CD14-positive monocyte (primary cell): Measurements from ENCODE around the gene MPP2. TPM values are rescaled to one million over a fixed set of nuclear protein-coding genes. Genes with fewer than 3 reads are reported as not detected.

Source experiments
- DNase-seq, 3 donors: peaks; one replicate each; pipeline ENCODE4 v3.0.0-alpha.2; 2011 to 2022
- H2AFZ ChIP-seq: 2 replicates; pipeline ENCODE4 v1.6.0; 2012; ENCODE audit warnings: mild to moderate bottlenecking, low read depth, low read length, inconsistent platforms; ENCODE audit not compliant: insufficient read depth, poor library complexity, severe bottlenecking
- H3K27ac ChIP-seq, 2 donors: 1 replicate in 1 of 2; 2 replicates in 1 of 2; pipeline ENCODE4 v1.5.1; 2012 to 2013; ENCODE audit warnings: low read length in 2 of 2, control low read depth in 1 of 2, inconsistent platforms in 1 of 2, low read depth in 1 of 2, mild to moderate bottlenecking in 1 of 2
- H3K27me3 ChIP-seq, 2 donors: one replicate each; pipeline versions ENCODE4 v1.6.0 to v1.6.1; 2011 to 2013; ENCODE audit warnings: low read length in 2 of 2; ENCODE audit not compliant: control insufficient read depth in 2 of 2, insufficient read depth in 2 of 2
- H3K36me3 ChIP-seq, 2 donors: replicated peaks in 1 of 2; 1 replicate in 1 of 2; 2 replicates in 1 of 2; pipeline versions ENCODE4 v1.5.1 to v1.6.1; 2012 to 2013; ENCODE audit warnings: low read length in 2 of 2, control low read depth in 1 of 2, inconsistent platforms in 1 of 2, mild to moderate bottlenecking in 1 of 2; ENCODE audit not compliant: insufficient read depth in 2 of 2, control insufficient read depth in 1 of 2
- H3K4me1 ChIP-seq, 2 donors: 1 replicate in 1 of 2; 2 replicates in 1 of 2; pipeline versions ENCODE4 v1.5.1 to v1.6.1; 2012 to 2013; ENCODE audit warnings: low read length in 2 of 2, control low read depth in 1 of 2, inconsistent platforms in 1 of 2, mild to moderate bottlenecking in 1 of 2, moderate library complexity in 1 of 2; ENCODE audit not compliant: insufficient read depth in 2 of 2, control insufficient read depth in 1 of 2
- H3K4me2 ChIP-seq: replicated peaks from 2 replicates; pipeline ENCODE3; 2012; ENCODE audit warnings: low read length, moderate library complexity, mild to moderate bottlenecking; ENCODE audit not compliant: poor library complexity, severe bottlenecking; ENCODE audit errors: extremely low read depth
- H3K4me3 ChIP-seq, 3 experiments: fragments of 200-600 bp in 1 of 3; sonication (generic) in 1 of 3; replicated peaks in 1 of 3; 1 replicate in 2 of 3; 2 replicates in 1 of 3; pipeline ENCODE4 v1.5.1; 2011 to 2013; ENCODE audit warnings: low read length in 3 of 3, mild to moderate bottlenecking in 3 of 3, control low read depth in 2 of 3, low read depth in 2 of 3, inconsistent platforms in 1 of 3, moderate library complexity in 1 of 3
- H3K79me2 ChIP-seq: 2 replicates; pipeline ENCODE4 v1.6.0; 2012; ENCODE audit warnings: mild to moderate bottlenecking, control low read depth, inconsistent platforms, low read length, moderate library complexity; ENCODE audit not compliant: insufficient read depth
- H3K9ac ChIP-seq: 2 replicates; pipeline ENCODE4 v1.6.0; 2017; ENCODE audit warnings: low read length, mild to moderate bottlenecking; ENCODE audit not compliant: insufficient read depth, poor library complexity, severe bottlenecking
- H3K9me3 ChIP-seq, 2 donors: replicated peaks in 1 of 2; 1 replicate in 1 of 2; 2 replicates in 1 of 2; pipeline versions ENCODE4 v1.5.1 to v1.6.1; 2012 to 2013; ENCODE audit warnings: low read length in 2 of 2, control low read depth in 1 of 2; ENCODE audit not compliant: control insufficient read depth in 1 of 2, insufficient read depth in 1 of 2
- H4K20me1 ChIP-seq: 2 replicates; pipeline ENCODE4 v1.6.0; 2012; ENCODE audit warnings: mild to moderate bottlenecking, low read length, control low read depth, moderate library complexity; ENCODE audit not compliant: insufficient read depth
- H3K27ac Mint-ChIP-seq, 7 donors: one replicate each; pipeline ENCODE4 v1.8.0; 2020; ENCODE audit warnings: mild to moderate bottlenecking in 7 of 7, mixed read lengths in 7 of 7, moderate library complexity in 6 of 7, inconsistent platforms in 2 of 7
- H3K27me3 Mint-ChIP-seq, 3 donors: one replicate each; pipeline ENCODE4 v1.8.0; 2021 to 2022; ENCODE audit warnings: low read depth in 3 of 3, mild to moderate bottlenecking in 3 of 3, mixed read lengths in 3 of 3, moderate library complexity in 3 of 3, inconsistent platforms in 1 of 3
- H3K36me3 Mint-ChIP-seq, 2 donors: one replicate each; pipeline ENCODE4 v1.8.0; 2020; ENCODE audit warnings: mixed read lengths in 2 of 2, inconsistent platforms in 1 of 2, mild to moderate bottlenecking in 1 of 2
- H3K4me1 Mint-ChIP-seq: one replicate; pipeline ENCODE4 v1.8.0; 2020; ENCODE audit warnings: mild to moderate bottlenecking, mixed read lengths
- H3K4me3 Mint-ChIP-seq, 2 donors: one replicate each; pipeline ENCODE4 v1.8.0; 2020; ENCODE audit warnings: mild to moderate bottlenecking in 2 of 2, mixed read lengths in 2 of 2, moderate library complexity in 1 of 2
- H3K9me3 Mint-ChIP-seq, 7 donors: one replicate each; pipeline ENCODE4 v1.8.0; 2020 to 2022; ENCODE audit warnings: mixed read lengths in 7 of 7, mild to moderate bottlenecking in 6 of 7, moderate library complexity in 6 of 7, inconsistent platforms in 2 of 7
- WGBS: methylation state at CpG from one replicate; pipeline ENCODE4 v1.1.5; 2013; ENCODE audit warnings: missing lambda C conversion rate; ENCODE audit not compliant: insufficient coverage; 5-methylcytosine and 5-hydroxymethylcytosine counted together
- intact Hi-C, 2 donors: fragments of 100-400 bp; cut with micrococcal nuclease; formaldehyde crosslinking; loops; one replicate each; pipeline versions ENCODE4 v1.15.0 to v1.15.1; 2023
- polyA plus RNA-seq, 3 donors: library from polyadenylated mRNA; depleted of rRNA in 1 of 3; unstranded in 2 of 3; stranded (reverse) in 1 of 3; fragments of 300-500 nt in 2 of 3; fragments of >200 nt in 1 of 3; fragmentation: Illumina TruSeq in 2 of 3; gene quantifications; 1 replicate in 2 of 3; 2 replicates in 1 of 3; pipeline ENCODE4 v1.2.3, GENCODE V29; 2012 to 2021
- TF ChIP-seq, protein P1 (sequence below): fragments of 200-600 bp; IDR thresholded peaks from one replicate; pipeline ENCODE4 v1.8.0; 2022; ENCODE audit warnings: antibody characterized with exemption, mild to moderate bottlenecking

MPP2 gene
- polyA plus RNA-seq, 3 donors: not detected

GRCh38 chr17:43841282-43841681, 66.1 kb downstream of the MPP2 start:
- Histone ChIP-seq H4K20me1 (no peaks in the 10 kb centered on the region), H3K9me3 (no peaks in the 10 kb centered on the region), H3K9ac (no peak overlapping the region), H2AFZ (no peak overlapping the region), H3K27me3 (no peaks in the 10 kb centered on the region), H3K36me3 (no peaks in the 10 kb centered on the region), H3K4me1 (peaks cover 0 to 3% of the 10 kb centered on the region in 2 donors), H3K4me2 (no peak overlapping the region), H3K79me2 (no peaks in the 10 kb centered on the region), H3K4me3 (no peak overlapping the region), H3K27ac (no peak overlapping the region)
- TF ChIP-seq, protein P1, sequence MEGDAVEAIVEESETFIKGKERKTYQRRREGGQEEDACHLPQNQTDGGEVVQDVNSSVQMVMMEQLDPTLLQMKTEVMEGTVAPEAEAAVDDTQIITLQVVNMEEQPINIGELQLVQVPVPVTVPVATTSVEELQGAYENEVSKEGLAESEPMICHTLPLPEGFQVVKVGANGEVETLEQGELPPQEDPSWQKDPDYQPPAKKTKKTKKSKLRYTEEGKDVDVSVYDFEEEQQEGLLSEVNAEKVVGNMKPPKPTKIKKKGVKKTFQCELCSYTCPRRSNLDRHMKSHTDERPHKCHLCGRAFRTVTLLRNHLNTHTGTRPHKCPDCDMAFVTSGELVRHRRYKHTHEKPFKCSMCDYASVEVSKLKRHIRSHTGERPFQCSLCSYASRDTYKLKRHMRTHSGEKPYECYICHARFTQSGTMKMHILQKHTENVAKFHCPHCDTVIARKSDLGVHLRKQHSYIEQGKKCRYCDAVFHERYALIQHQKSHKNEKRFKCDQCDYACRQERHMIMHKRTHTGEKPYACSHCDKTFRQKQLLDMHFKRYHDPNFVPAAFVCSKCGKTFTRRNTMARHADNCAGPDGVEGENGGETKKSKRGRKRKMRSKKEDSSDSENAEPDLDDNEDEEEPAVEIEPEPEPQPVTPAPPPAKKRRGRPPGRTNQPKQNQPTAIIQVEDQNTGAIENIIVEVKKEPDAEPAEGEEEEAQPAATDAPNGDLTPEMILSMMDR: no peak
- H3K9me3 Mint-ChIP-seq: peaks cover 0 to 1% (median 0%) of the 10 kb centered on the region in 7 donors
- intact Hi-C loops: no loop called here
- DNase-seq: no peak
- no peaks in the 10 kb centered on the region for H3K36me3 Mint-ChIP-seq
- peaks cover 5 to 22% (median 9%) of the 10 kb centered on the region in 3 donors for H3K27me3 Mint-ChIP-seq
- H3K4me3 Mint-ChIP-seq: no peak overlapping the region
- peaks cover 8% of the 10 kb centered on the region for H3K4me1 Mint-ChIP-seq
- WGBS: 90% methylated on average over 2 of the region's 4 CpGs
- H3K27ac Mint-ChIP-seq: no peak overlapping the region

GRCh38 chr17:43840814-43841213, 66.5 kb downstream of the MPP2 start:
- TF ChIP-seq, protein P1: peak; percentile 10
- Mint-ChIP-seq H3K27me3 (peaks cover 5 to 22% (median 9%) of the 10 kb centered on the region in 3 donors), H3K4me1 (peaks cover 5% of the 10 kb centered on the region), H3K27ac (no peak overlapping the region), H3K4me3 (no peak overlapping the region), H3K9me3 (peaks cover 0 to 1% (median 0%) of the 10 kb centered on the region in 7 donors), H3K36me3 (no peaks in the 10 kb centered on the region)
- no peak overlapping the region for H3K4me2 ChIP-seq
- H3K4me1 ChIP-seq: no peaks in the 10 kb centered on the region
- no peaks in the 10 kb centered on the region for H3K36me3 ChIP-seq
- no peaks in the 10 kb centered on the region for H3K27me3 ChIP-seq
- no peak for DNase-seq
- H3K27ac ChIP-seq: no peak overlapping the region
- no peaks in the 10 kb centered on the region for H4K20me1 ChIP-seq
- intact Hi-C loops: no loop called here
- H3K79me2 ChIP-seq: no peaks in the 10 kb centered on the region
- no peak overlapping the region for H3K9ac ChIP-seq
- H3K4me3 ChIP-seq: no peak overlapping the region
- no peaks in the 10 kb centered on the region for H3K9me3 ChIP-seq
- 46% methylated on average over 1 of the region's 4 CpGs for WGBS
- H2AFZ ChIP-seq: no peak overlapping the region
